GM19240 (cell line): ENCODE measurements around the gene TRMT6.

Experiments
- DNase-seq: peaks from one replicate; pipeline ENCODE4 v3.0.0; 2011; ENCODE audit warnings: low spot score; ENCODE audit not compliant: insufficient read length

TRMT6 gene

GRCh38 chr20:5967469-5967868 is 17.1 kb upstream of the TRMT6 start:
- DNase-seq: no peak

- no peak for DNase-seq
Measured at GRCh38 chr20:5949943-5950270, 426 bp downstream of the TRMT6 start.

GRCh38 chr20:5947276-5947675 is 3.1 kb downstream of the TRMT6 start:
- no peak for DNase-seq

GRCh38 chr20:5945963-5946362 is 4.4 kb downstream of the TRMT6 start:
- DNase-seq: no peak

GRCh38 chr20:5938456-5939029 is 11.8 kb downstream of the TRMT6 start:
- DNase-seq: no peak

- no peak for DNase-seq
Measured at GRCh38 chr20:5936238-5936637, 14.1 kb downstream of the TRMT6 start.

- no peak for DNase-seq
Measured at GRCh38 chr20:5935384-5935783, 14.9 kb downstream of the TRMT6 start.

GRCh38 chr20:5933802-5934436 is 16.4 kb downstream of the TRMT6 start:
- DNase-seq: no peak

- no peak for DNase-seq
Measured at GRCh38 chr20:5932796-5933195, 17.5 kb downstream of the TRMT6 start.

- no peak for DNase-seq
Measured at GRCh38 chr20:5931411-5931810, 18.9 kb downstream of the TRMT6 start.

- no peak for DNase-seq
Measured at GRCh38 chr20:5928836-5929715, 21.3 kb downstream of the TRMT6 start.

- no peak for DNase-seq
Measured at GRCh38 chr20:5927749-5928462, 22.4 kb downstream of the TRMT6 start.

- DNase-seq: no peak
Measured at GRCh38 chr20:5925551-5925950, 24.8 kb downstream of the TRMT6 start.

- DNase-seq: no peak
Measured at GRCh38 chr20:5923493-5923892, 26.8 kb downstream of the TRMT6 start.

- DNase-seq: no peak
Measured at GRCh38 chr20:5920581-5920980, 29.8 kb downstream of the TRMT6 start.

GRCh38 chr20:5919626-5920544 is 30.4 kb downstream of the TRMT6 start:
- DNase-seq: no peak

GRCh38 chr20:5918856-5919625 is 31.3 kb downstream of the TRMT6 start:
- DNase-seq: no peak

GRCh38 chr20:5914859-5915258 is 35.5 kb downstream of the TRMT6 start:
- DNase-seq: no peak

- DNase-seq: no peak
Measured at GRCh38 chr20:5913166-5913565, 37.2 kb downstream of the TRMT6 start.

GRCh38 chr20:5910186-5910585 is 40.1 kb downstream of the TRMT6 start:
- DNase-seq: no peak
